ENCODE measurements around the gene OSBPL10.

Gene OSBPL10

DNA sequence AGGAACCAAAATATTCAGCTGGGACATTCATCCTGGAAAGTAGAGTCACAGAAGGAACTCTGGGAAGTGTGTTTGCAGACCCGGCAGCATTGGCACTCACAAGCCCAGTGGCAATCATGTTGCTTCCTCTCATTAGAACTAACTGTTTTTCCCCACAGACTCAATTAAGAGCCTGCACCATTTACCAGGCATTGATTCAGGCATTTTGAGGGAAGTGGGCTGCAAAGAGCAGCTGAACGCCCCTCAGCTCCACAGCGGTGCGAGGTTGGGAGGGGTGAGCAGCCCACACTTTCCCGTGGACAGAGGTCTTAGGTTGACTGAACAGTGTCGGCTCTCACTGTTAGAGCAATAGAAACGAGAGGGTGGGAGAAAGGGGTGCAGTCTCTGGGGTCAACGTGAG is 304.5 kb downstream of the OSBPL10 start:
- DNase-seq, result no peak
- H3K14ac ChIP-seq (ENCODE audit: low read length), result no peak overlapping the region
- no peak overlapping the region for H4K91ac ChIP-seq (ENCODE audit: low read depth, low read length)
- H2BK120ac ChIP-seq (ENCODE audit: insufficient read depth, low read length, poor library complexity), result no peak overlapping the region
- no peak overlapping the region for H2AK5ac ChIP-seq (ENCODE audit: low read length)
- H4K8ac ChIP-seq (ENCODE audit: low read depth, low read length), result no peak overlapping the region
- H3K4me3 ChIP-seq (ENCODE audit: low read depth, low read length), result no peak overlapping the region
- H3K27ac ChIP-seq (ENCODE audit: low read depth, low read length), result no peak overlapping the region
- H4K12ac ChIP-seq (ENCODE audit: low read depth, low read length), result no peak overlapping the region
- H3K36me3 ChIP-seq (ENCODE audit: control insufficient read depth in 1 of 2, insufficient read depth in 2 of 2, low read length in 2 of 2), result peaks cover 2% of the 10 kb centered on the region in 2 experiments
- H3K27me3 ChIP-seq (ENCODE audit: insufficient read depth, low read length), result no peaks in the 10 kb centered on the region
- H3K9ac ChIP-seq (ENCODE audit: low read length), result no peak overlapping the region
- no peak overlapping the region for H3K23ac ChIP-seq (ENCODE audit: low read length)
- H3K18ac ChIP-seq (ENCODE audit: low read length), result no peak overlapping the region
- H3K4me2 ChIP-seq (ENCODE audit: low read length), result no peak overlapping the region
- H3K79me2 ChIP-seq (ENCODE audit: control insufficient read depth, insufficient read depth, low read length, poor library complexity), result no peaks in the 10 kb centered on the region
- H2AFZ ChIP-seq (ENCODE audit: insufficient read depth, low read length, poor library complexity), result no peak overlapping the region
- H3K9me3 ChIP-seq (ENCODE audit: insufficient read depth, low read depth, low read length), result no peaks in the 10 kb centered on the region
- H3K79me1 ChIP-seq (ENCODE audit: low read length), result peaks cover 3% of the 10 kb centered on the region
- no peak overlapping the region for H2BK12ac ChIP-seq (ENCODE audit: low read length)
- H2BK5ac ChIP-seq (ENCODE audit: low read depth, low read length, poor library complexity), result no peak overlapping the region
- H3K4ac ChIP-seq (ENCODE audit: low read depth, low read length), result no peak overlapping the region
- peaks cover 5 to 14% of the 10 kb centered on the region in 2 experiments for H3K4me1 ChIP-seq (ENCODE audit: control insufficient read depth in 1 of 2, insufficient read depth in 2 of 2, low read length in 2 of 2)
- WGBS (ENCODE audit: extremely low coverage, insufficient coverage, insufficient read length), result no CpG with 5 or more reads among the region's 8 CpGs

DNA sequence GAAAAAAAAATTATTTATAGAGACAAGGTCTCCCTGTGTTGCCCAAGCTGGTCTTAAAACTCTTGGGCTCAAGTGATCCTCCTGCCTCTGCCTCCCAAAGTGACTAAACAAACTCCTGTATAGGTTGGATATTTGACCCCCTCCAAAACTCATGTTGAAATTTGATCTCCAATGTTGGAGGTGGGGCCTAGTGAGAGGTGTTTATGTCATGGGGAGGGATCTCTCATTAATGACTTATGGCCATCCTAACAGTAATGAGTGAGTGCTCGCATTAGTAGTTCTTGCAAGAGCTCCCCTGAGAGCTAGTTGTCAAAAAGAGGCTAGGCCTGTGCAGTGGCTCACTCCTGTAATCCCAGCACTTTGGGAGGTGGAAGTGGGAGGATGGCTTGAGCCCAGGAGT is 307.1 kb downstream of the OSBPL10 start:
- peaks cover 3 to 4% of the 10 kb centered on the region in 2 experiments for H3K36me3 ChIP-seq (ENCODE audit: control insufficient read depth in 1 of 2, insufficient read depth in 2 of 2, low read length in 2 of 2)
- no peak overlapping the region for H2BK5ac ChIP-seq (ENCODE audit: low read depth, low read length, poor library complexity)
- no peak overlapping the region for H3K9ac ChIP-seq (ENCODE audit: low read length)
- no peak overlapping the region for H3K4me3 ChIP-seq (ENCODE audit: low read depth, low read length)
- H2BK12ac ChIP-seq (ENCODE audit: low read length), result no peak overlapping the region
- H4K91ac ChIP-seq (ENCODE audit: low read depth, low read length), result no peak overlapping the region
- H4K12ac ChIP-seq (ENCODE audit: low read depth, low read length), result no peak overlapping the region
- no peaks in the 10 kb centered on the region for H3K79me1 ChIP-seq (ENCODE audit: low read length)
- H3K79me2 ChIP-seq (ENCODE audit: control insufficient read depth, insufficient read depth, low read length, poor library complexity), result no peaks in the 10 kb centered on the region
- H2AK5ac ChIP-seq (ENCODE audit: low read length), result no peak overlapping the region
- H2BK120ac ChIP-seq (ENCODE audit: insufficient read depth, low read length, poor library complexity), result no peak overlapping the region
- no peak for DNase-seq
- H3K23ac ChIP-seq (ENCODE audit: low read length), result no peak overlapping the region
- H3K4me1 ChIP-seq (ENCODE audit: control insufficient read depth in 1 of 2, insufficient read depth in 2 of 2, low read length in 2 of 2), result peaks cover 0 to 2% of the 10 kb centered on the region in 2 experiments
- H3K4ac ChIP-seq (ENCODE audit: low read depth, low read length), result no peak overlapping the region
- H3K4me2 ChIP-seq (ENCODE audit: low read length), result no peak overlapping the region
- no CpG with 5 or more reads among the region's 1 CpG for WGBS (ENCODE audit: extremely low coverage, insufficient coverage, insufficient read length)
- H3K9me3 ChIP-seq (ENCODE audit: insufficient read depth, low read depth, low read length), result no peaks in the 10 kb centered on the region
- no peak overlapping the region for H3K18ac ChIP-seq (ENCODE audit: low read length)
- H3K14ac ChIP-seq (ENCODE audit: low read length), result no peak overlapping the region
- H4K8ac ChIP-seq (ENCODE audit: low read depth, low read length), result no peak overlapping the region
- no peaks in the 10 kb centered on the region for H3K27me3 ChIP-seq (ENCODE audit: insufficient read depth, low read length)
- no peak overlapping the region for H2AFZ ChIP-seq (ENCODE audit: insufficient read depth, low read length, poor library complexity)
- no peak overlapping the region for H3K27ac ChIP-seq (ENCODE audit: low read depth, low read length)

DNA sequence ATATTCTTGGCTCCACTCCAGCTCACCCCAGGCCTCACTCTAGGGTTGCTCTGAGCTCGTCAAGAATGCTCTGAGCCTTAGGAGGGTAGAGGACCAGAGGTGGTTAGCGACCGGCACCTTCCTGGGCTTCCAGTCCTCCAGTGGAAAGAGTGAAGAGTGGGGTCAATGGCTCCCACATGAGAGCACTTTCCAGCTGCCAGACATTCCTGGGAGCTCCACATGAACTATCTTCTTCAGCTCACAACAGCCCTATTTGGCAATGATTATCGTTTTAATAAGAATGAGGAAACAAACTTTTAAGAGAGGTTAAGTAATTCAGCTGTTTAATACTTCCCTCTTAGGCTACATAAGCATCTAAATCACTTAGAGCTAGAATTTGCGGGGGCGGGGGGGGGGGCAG is 309.1 kb downstream of the OSBPL10 start:
- Histone ChIP-seq H3K4me2 (ENCODE audit: low read length) (no peak overlapping the region), H3K14ac (ENCODE audit: low read length) (no peak overlapping the region), H2BK120ac (ENCODE audit: insufficient read depth, low read length, poor library complexity) (no peak overlapping the region), H3K27me3 (ENCODE audit: insufficient read depth, low read length) (no peaks in the 10 kb centered on the region), H3K79me1 (ENCODE audit: low read length) (no peaks in the 10 kb centered on the region), H2BK12ac (ENCODE audit: low read length) (no peak overlapping the region), H3K9me3 (ENCODE audit: insufficient read depth, low read depth, low read length) (no peaks in the 10 kb centered on the region), H3K79me2 (ENCODE audit: control insufficient read depth, insufficient read depth, low read length, poor library complexity) (no peaks in the 10 kb centered on the region), H3K36me3 (ENCODE audit: control insufficient read depth in 1 of 2, insufficient read depth in 2 of 2, low read length in 2 of 2) (peaks cover 4% of the 10 kb centered on the region in 2 experiments), H2AFZ (ENCODE audit: insufficient read depth, low read length, poor library complexity) (no peak overlapping the region), H3K9ac (ENCODE audit: low read length) (no peak overlapping the region), H4K8ac (ENCODE audit: low read depth, low read length) (no peak overlapping the region), H3K18ac (ENCODE audit: low read length) (no peak overlapping the region), H3K4me1 (ENCODE audit: control insufficient read depth in 1 of 2, insufficient read depth in 2 of 2, low read length in 2 of 2) (no peaks in the 10 kb centered on the region), H3K27ac (ENCODE audit: low read depth, low read length) (no peak overlapping the region), H4K12ac (ENCODE audit: low read depth, low read length) (no peak overlapping the region), H3K4ac (ENCODE audit: low read depth, low read length) (no peak overlapping the region), H4K91ac (ENCODE audit: low read depth, low read length) (no peak overlapping the region), H2BK5ac (ENCODE audit: low read depth, low read length, poor library complexity) (no peak overlapping the region), H3K23ac (ENCODE audit: low read length) (no peak overlapping the region), H2AK5ac (ENCODE audit: low read length) (no peak overlapping the region), H3K4me3 (ENCODE audit: low read depth, low read length) (no peak overlapping the region)
- no CpG with 5 or more reads among the region's 6 CpGs for WGBS (ENCODE audit: extremely low coverage, insufficient coverage, insufficient read length)
- DNase-seq, result no peak

DNA sequence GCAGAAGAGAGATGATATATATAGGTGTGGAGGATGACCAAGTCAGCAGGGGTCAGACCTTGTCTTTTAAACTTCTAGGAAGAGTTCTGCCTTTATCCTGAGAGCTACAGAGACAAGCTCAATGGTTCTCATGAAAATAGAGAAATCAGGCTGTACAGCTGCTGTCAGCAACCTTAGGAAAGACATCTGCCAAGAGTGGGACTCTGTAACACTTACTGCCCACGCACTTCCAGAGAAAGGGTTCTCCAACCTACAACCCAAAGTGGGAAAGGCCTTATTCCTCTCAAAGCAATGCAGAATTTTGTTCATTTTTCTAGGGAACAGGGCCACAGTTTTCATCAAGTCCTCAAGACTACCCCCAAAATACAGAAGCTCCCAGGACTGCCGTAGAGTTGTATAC is 309.6 kb downstream of the OSBPL10 start:
- no peaks in the 10 kb centered on the region for H3K79me2 ChIP-seq (ENCODE audit: control insufficient read depth, insufficient read depth, low read length, poor library complexity)
- no peak overlapping the region for H2AK5ac ChIP-seq (ENCODE audit: low read length)
- H4K12ac ChIP-seq (ENCODE audit: low read depth, low read length), result no peak overlapping the region
- peaks cover 4 to 5% of the 10 kb centered on the region in 2 experiments for H3K36me3 ChIP-seq (ENCODE audit: control insufficient read depth in 1 of 2, insufficient read depth in 2 of 2, low read length in 2 of 2)
- H3K27me3 ChIP-seq (ENCODE audit: insufficient read depth, low read length), result no peaks in the 10 kb centered on the region
- H2BK120ac ChIP-seq (ENCODE audit: insufficient read depth, low read length, poor library complexity), result no peak overlapping the region
- H3K9me3 ChIP-seq (ENCODE audit: insufficient read depth, low read depth, low read length), result no peaks in the 10 kb centered on the region
- H3K14ac ChIP-seq (ENCODE audit: low read length), result no peak overlapping the region
- H3K4me3 ChIP-seq (ENCODE audit: low read depth, low read length), result no peak overlapping the region
- no peak overlapping the region for H4K91ac ChIP-seq (ENCODE audit: low read depth, low read length)
- H3K4me2 ChIP-seq (ENCODE audit: low read length), result no peak overlapping the region
- no peak for DNase-seq
- no peak overlapping the region for H2BK5ac ChIP-seq (ENCODE audit: low read depth, low read length, poor library complexity)
- H2AFZ ChIP-seq (ENCODE audit: insufficient read depth, low read length, poor library complexity), result no peak overlapping the region
- no peak overlapping the region for H3K23ac ChIP-seq (ENCODE audit: low read length)
- no peaks in the 10 kb centered on the region for H3K4me1 ChIP-seq (ENCODE audit: control insufficient read depth in 1 of 2, insufficient read depth in 2 of 2, low read length in 2 of 2)
- H3K9ac ChIP-seq (ENCODE audit: low read length), result no peak overlapping the region
- no CpG with 5 or more reads among the region's 2 CpGs for WGBS (ENCODE audit: extremely low coverage, insufficient coverage, insufficient read length)
- H2BK12ac ChIP-seq (ENCODE audit: low read length), result no peak overlapping the region
- H3K18ac ChIP-seq (ENCODE audit: low read length), result no peak overlapping the region
- no peak overlapping the region for H3K27ac ChIP-seq (ENCODE audit: low read depth, low read length)
- no peaks in the 10 kb centered on the region for H3K79me1 ChIP-seq (ENCODE audit: low read length)
- no peak overlapping the region for H4K8ac ChIP-seq (ENCODE audit: low read depth, low read length)
- no peak overlapping the region for H3K4ac ChIP-seq (ENCODE audit: low read depth, low read length)
